Esophagus squamous epithelium (tissue), 5 donors: ENCODE measurements around the gene RER1. TPM values are rescaled to one million over a fixed set of nuclear protein-coding genes. Genes with fewer than 3 reads are reported as not detected.

Source experiments
- DNase-seq: peaks from one replicate; lab custom pipeline; 2025; lab: John Stamatoyannopoulos, UW
- H3K27ac ChIP-seq, 4 donors: fragments of 200-600 bp; sonication (generic); one replicate each; pipeline ENCODE4 v1.5.1; 2016 to 2019; ENCODE audit warnings: mild to moderate bottlenecking in 1 of 4
- H3K27me3 ChIP-seq, 4 donors: fragments of 200-600 bp; sonication (generic); 1 replicate in 3 of 4; 2 replicates in 1 of 4; pipeline versions ENCODE4 v1.5.1 to v1.6.0; 2017 to 2021; ENCODE audit warnings: antibody characterized with exemption in 1 of 4
- H3K36me3 ChIP-seq, 3 donors: fragments of 200-600 bp; sonication (generic); one replicate each; pipeline ENCODE4 v1.5.1; 2016 to 2019
- H3K4me1 ChIP-seq, 3 donors: fragments of 200-600 bp; sonication (generic); one replicate each; pipeline ENCODE4 v1.5.1; 2017 to 2019
- H3K4me3 ChIP-seq, 4 donors: fragments of 200-600 bp; sonication (generic); 1 replicate in 3 of 4; 2 replicates in 1 of 4; pipeline ENCODE4 v1.5.1; 2016 to 2019; ENCODE audit warnings: mild to moderate bottlenecking in 2 of 4, moderate library complexity in 1 of 4
- H3K9me3 ChIP-seq, 3 donors: fragments of 200-600 bp; sonication (generic); one replicate each; pipeline ENCODE4 v1.5.1; 2016 to 2019
- CTCF ChIP-seq, 6 experiments: fragments of 450-650 bp in 4 of 6; fragments of 200-600 bp in 2 of 6; sonication (generic) in 2 of 6; IDR thresholded peaks; one replicate each; pipeline ENCODE4 v1.5.1; 2016 to 2019; ENCODE audit warnings: antibody characterized with exemption in 6 of 6, mild to moderate bottlenecking in 4 of 6, moderate library complexity in 4 of 6
- POLR2A ChIP-seq, 4 donors: fragments of 450-650 bp; IDR thresholded peaks; one replicate each; pipeline ENCODE4 v1.6.1; 2017; ENCODE audit warnings: antibody characterized with exemption in 4 of 4, mild to moderate bottlenecking in 4 of 4, moderate library complexity in 3 of 4
- WGBS, 2 donors: methylation state at CpG; one replicate each; pipeline ENCODE4 v1.1.5; 2018; 5-methylcytosine and 5-hydroxymethylcytosine counted together
- intact Hi-C: fragments of 100-400 bp; cut with DNase I; formaldehyde crosslinking; loops from one replicate; pipeline ENCODE4 v1.15.0; 2022
- total RNA-seq, 4 donors: library from RNA; depleted of rRNA; stranded (reverse); fragments of >200 nt; gene quantifications; one replicate each; pipeline ENCODE4 v1.1.0, GENCODE V29; 2016
- donor health status: DM: yes; HTN: yes; CAD: no.

RER1 gene
- total RNA-seq, 4 donors from 2014 or later = 63.3 to 136 (median 75.7) TPM

DNA sequence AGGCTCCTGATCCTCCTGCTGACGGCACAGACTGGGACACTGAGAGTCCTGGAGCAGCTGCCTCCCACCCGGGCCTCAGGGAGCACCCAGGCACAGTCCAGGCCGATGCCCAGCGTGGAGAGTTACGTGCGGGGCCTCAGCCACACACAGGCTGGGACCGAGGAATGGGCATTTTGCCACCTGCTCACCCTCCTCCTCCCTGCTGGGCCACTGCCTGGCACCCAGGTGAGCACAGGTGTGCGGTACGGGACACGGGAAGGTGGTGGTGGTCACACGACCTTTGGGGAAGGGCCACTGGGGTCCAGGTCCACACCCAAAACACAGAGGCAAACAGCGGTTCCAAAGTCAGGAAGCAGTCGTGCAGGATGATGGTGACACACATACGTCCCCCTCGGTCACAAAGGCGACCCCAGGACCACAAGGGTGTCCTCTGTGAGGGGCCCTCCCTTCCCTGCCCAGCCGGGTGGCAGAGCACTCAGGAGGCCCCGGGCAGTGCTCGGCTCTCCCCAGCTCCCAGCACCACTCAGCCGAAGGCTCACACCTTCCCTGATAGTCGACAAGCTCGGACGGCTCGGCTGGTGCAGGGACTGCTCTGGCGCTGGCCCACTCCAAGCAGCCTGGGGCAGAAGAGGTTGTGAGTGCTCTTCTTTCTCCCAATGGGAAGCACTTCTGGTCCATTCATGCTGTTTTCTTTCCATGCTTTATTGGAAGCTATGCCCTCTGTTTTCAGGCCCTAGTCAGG, 14.5 kb upstream of the RER1 start:
- WGBS, 2 donors = 56 to 64% methylated on average over 9 to 15 of the region's 25 CpGs
- H3K27ac ChIP-seq = no peak overlapping the region
- H3K27me3 ChIP-seq = no peaks in the 10 kb centered on the region
- TF ChIP-seq POLR2A (IDR thresholded peaks at IDR 0.05) (no peak), CTCF (IDR thresholded peaks at IDR 0.05) (no peak)
- H3K4me3 ChIP-seq = no peak overlapping the region
- no peak for DNase-seq
- peaks cover 5 to 21% (median 9%) of the 10 kb centered on the region in 3 donors for H3K4me1 ChIP-seq
- no peaks in the 10 kb centered on the region for H3K9me3 ChIP-seq
- H3K36me3 ChIP-seq = no peaks in the 10 kb centered on the region
- intact Hi-C loops = no loop called here

GRCh38 chr1:2377751-2378440, 13.7 kb upstream of the RER1 start:
- TF ChIP-seq CTCF (IDR thresholded peaks at IDR 0.05) (no peak), POLR2A (IDR thresholded peaks at IDR 0.05) (no peak)
- Histone ChIP-seq H3K4me1 (peaks cover 1 to 18% (median 9%) of the 10 kb centered on the region in 3 donors), H3K27ac (no peak overlapping the region), H3K9me3 (no peaks in the 10 kb centered on the region), H3K4me3 (no peak overlapping the region), H3K27me3 (no peaks in the 10 kb centered on the region), H3K36me3 (no peaks in the 10 kb centered on the region)
- no peak for DNase-seq
- intact Hi-C loops = no loop called here
- WGBS, 2 donors = 90 to 100% methylated on average over 2 to 3 of the region's 16 CpGs

- H3K27me3 ChIP-seq = no peaks in the 10 kb centered on the region
- peaks cover 0 to 15% (median 9%) of the 10 kb centered on the region in 3 donors for H3K4me1 ChIP-seq
- TF ChIP-seq CTCF (IDR thresholded peaks at IDR 0.05) (no peak), POLR2A (IDR thresholded peaks at IDR 0.05) (no peak)
- no peak overlapping the region for H3K4me3 ChIP-seq
- no peak for DNase-seq
- H3K27ac ChIP-seq = no peak overlapping the region
- 81 to 87% methylated on average over 10 to 11 of the region's 24 CpGs for WGBS, 2 donors
- intact Hi-C loops = no loop called here
- H3K9me3 ChIP-seq = no peaks in the 10 kb centered on the region
- H3K36me3 ChIP-seq = no peaks in the 10 kb centered on the region
Observed at GRCh38 chr1:2378441-2378851, 13.2 kb upstream of the RER1 start.

- intact Hi-C loops = no loop called here
- 73 to 76% methylated on average over 17 to 18 of the region's 18 CpGs for WGBS, 2 donors
- no peaks in the 10 kb centered on the region for H3K36me3 ChIP-seq
- DNase-seq = no peak
- peaks cover 0 to 15% (median 9%) of the 10 kb centered on the region in 3 donors for H3K4me1 ChIP-seq
- no peaks in the 10 kb centered on the region for H3K27me3 ChIP-seq
- no peaks in the 10 kb centered on the region for H3K9me3 ChIP-seq
- H3K27ac ChIP-seq = no peak overlapping the region
- TF ChIP-seq POLR2A (IDR thresholded peaks at IDR 0.05) (no peak), CTCF (IDR thresholded peaks at IDR 0.05) (no peak)
- no peak overlapping the region for H3K4me3 ChIP-seq
Observed at GRCh38 chr1:2378956-2379732, 12.5 kb upstream of the RER1 start.
